DMS53 treated with DMSO at 0.1 percent for 48 hours (cell line): ENCODE data around the gene TTI1.

Source experiments
- DNase-seq: peaks from one replicate; lab custom pipeline; 2025; ENCODE audit not compliant: unreplicated experiment; lab: John Stamatoyannopoulos, UW

The TTI1 gene

DNA sequence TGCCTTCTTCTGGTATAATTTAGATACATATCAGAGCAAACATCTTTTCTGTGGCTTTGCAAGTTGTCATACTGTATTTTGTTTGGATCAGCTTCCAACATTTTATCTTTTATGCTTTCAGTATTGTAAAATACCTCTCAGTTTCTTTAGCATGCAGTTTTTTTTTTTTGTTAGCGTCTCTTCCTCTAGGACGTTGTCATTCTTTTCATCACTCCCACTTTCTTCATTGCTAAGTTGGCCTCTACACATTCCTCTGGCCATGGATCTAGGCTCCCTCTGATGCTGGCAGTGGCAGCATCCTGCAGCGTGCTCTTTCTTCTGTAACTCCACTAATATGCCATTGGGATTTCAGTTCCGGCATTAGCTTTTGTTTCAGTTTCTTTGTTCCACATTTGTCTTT, 22.0 kb upstream of the TTI1 start:
- no peak for DNase-seq

- DNase-seq, result no peak
Observed at GRCh38 chr20:38054647-38055046, 21.4 kb upstream of the TTI1 start.

- DNase-seq, result no peak
Observed at GRCh38 chr20:38052870-38053269, 19.6 kb upstream of the TTI1 start.

- DNase-seq, result no peak
Observed at GRCh38 chr20:38050686-38051085, 17.4 kb upstream of the TTI1 start.

GRCh38 chr20:38049800-38050199, 16.5 kb upstream of the TTI1 start:
- DNase-seq, result peak; percentile 6

DNA sequence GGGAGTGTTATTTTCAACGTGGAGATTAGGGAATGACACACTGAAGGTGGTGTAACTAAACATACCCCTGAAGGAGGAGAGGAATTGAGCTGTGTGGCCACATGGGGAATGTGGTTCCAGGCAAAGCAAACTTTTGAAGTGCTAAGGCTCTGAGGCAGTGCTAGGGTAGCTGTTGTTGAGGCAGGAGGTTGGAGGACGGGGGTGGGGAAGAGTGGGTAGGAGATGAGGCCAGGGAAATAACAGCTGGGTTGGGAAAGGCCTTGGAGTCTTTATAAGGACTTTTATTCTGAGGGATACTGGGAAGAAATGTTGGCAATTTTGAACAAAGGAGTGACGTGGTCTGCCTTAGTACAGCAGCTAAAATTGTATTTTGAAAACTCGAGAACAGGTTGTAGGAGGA, 13.3 kb upstream of the TTI1 start:
- no peak for DNase-seq

DNA sequence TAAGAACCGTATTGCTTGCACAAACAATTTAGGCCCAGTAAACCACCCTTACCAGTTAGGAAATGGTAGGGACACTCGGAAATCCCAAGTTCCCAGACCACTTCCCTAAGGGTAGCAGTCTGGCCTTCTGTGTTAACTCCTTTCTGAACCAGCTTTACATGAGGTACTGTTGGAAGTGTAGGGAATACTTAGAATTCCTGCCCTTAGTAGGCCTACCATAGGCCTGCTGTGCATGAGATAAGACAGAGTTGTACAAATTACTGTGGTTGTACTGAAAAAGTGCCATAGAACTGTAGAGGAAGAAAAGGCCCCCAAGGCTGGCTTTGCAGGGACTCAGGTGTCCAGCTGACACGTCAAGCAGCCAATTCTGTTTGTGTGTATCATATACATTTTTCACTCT, 11.4 kb upstream of the TTI1 start:
- DNase-seq, result no peak

- no peak for DNase-seq
Observed at GRCh38 chr20:38043512-38044300, 10.4 kb upstream of the TTI1 start.

- no peak for DNase-seq
Observed at GRCh38 chr20:38040276-38040675, 7.0 kb upstream of the TTI1 start.

DNA sequence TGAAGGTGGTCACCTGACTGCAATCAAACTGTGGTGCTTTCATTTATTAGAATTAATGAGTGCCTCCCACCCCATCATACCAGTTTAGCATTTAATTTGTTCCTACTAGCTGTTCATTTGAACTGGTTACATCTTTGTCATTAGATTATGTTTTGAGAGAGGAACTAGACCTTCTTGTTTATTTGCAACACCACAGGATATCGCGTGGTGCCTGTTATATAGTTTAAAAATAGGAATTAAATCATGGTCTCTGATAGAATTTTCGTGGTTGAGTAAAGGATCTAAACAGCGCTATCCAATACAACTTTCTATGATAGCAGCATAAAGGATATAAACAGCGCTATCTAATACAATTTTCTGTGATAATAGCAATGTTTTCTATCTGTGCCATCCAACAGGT, 3.1 kb upstream of the TTI1 start:
- no peak for DNase-seq

- DNase-seq, result no peak
Observed at GRCh38 chr20:38034961-38035360, 1.7 kb upstream of the TTI1 start.

DNA sequence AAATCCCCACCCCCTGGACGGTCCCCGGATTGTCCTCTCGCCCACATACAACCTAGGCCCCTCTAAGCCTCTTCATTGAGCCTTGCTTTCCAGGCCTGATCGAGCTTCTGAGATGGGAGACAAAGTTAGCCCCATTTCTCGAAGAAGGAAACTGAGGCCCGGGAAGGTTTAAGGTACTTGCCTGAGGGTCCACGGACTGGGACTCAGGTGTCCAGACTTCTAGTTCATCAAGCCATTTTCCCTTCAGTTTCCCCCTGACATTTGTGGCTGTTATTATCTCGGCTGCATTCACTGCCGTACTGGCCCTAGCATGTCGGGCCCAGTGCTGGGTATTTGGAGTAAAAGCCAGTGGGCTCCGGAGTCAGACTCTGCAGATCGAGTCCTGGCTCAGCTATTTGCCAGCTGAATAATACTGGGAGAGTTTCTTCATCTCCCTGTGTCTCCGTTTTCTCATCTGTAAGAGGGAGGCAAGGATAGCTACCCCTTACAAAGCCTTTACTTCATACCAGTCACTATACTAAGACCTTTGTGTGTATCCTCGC, 923 bp upstream of the TTI1 start:
- DNase-seq, result no peak

DNA sequence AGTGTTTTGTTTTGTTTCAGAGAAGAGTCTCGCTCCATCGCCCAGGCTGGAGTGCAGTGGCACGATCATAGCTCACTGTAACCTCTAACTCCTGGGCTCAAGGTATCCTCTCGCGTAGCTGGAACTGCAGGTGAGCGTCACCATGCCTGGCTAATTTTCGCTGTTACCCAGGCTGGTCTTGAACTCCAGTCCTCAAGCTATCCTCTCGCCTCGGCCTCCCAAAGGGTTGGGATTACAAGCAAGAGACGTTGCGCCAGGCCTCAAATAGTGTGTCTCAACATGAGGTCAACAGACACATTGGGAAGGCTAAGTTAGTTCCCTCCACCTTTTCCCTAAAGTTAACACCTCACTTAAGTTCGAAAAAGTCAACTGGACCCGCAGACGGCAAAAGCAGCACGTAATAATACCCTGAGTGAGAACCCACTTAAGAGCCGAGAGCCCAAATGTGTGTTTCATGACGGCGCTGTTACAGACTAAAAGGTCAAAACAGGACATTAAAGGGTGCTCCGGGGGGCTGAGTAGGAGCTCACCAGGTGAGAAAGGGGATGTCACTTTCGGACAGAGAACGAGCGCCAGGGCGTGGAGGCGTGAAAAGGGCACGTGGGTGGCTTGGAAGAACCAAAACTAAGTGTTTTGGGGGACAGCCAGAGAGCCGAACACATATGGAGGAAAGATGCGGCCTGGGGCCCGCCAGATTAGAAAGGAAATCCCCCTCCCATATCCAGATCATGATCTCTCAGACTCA, 499 bp downstream of the TTI1 start:
- DNase-seq, result no peak

GRCh38 chr20:38031957-38032356, 1.3 kb downstream of the TTI1 start:
- DNase-seq, result no peak

- no peak for DNase-seq
Observed at GRCh38 chr20:38029453-38029852, 3.8 kb downstream of the TTI1 start.

- DNase-seq, result no peak
Observed at GRCh38 chr20:38024496-38024895, 8.8 kb downstream of the TTI1 start.

GRCh38 chr20:38023181-38024001, 9.9 kb downstream of the TTI1 start:
- DNase-seq, result peak; percentile 67

DNA sequence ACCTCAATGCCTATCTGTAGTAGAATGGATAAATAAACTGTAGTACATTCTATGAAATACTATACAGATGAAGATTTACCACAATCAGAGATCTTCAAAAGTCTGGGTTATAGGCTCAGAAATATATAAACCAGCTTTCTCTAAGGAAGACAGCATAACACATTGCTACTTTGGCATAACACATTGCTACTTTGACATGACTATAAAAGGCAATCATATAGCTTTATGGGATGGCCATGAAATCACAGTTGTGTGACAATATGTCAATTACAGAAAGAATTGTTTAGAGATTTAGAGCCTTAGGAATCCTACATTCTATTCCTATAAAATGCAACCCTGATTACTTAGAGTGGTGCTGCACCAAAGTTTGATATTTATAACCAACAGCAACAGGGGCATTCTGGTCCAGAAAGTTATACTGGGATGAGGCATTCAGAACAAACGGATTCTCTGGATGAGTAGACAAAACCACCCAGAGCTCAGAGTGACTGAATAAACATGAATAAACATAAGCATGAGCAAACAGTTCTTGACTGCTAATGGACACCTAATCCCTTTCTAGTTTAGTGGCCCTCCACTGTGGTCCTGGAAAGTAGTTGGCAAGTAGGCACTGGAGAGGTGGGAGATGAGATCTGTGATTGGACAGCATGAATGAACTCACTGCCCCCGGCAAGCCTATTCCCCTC, 12.0 kb downstream of the TTI1 start:
- DNase-seq, result no peak

DNA sequence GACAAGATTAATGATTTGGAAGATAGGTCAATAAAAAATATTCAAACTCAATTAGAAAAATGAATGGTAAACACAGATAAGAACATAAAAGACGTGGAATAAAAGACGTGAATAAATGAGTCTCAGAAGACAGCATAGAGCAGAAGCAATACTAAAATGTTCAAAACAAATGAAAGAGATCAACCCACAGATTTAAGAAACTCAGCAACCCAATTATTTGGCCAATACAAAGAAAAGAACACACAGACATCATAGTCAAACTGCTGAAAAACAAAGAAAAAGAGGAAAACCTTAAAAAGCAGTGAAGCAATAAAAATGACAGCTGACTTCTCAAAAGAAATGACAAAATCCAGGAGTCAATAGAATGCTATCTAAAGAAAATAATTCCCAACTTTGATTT, 14.9 kb downstream of the TTI1 start:
- no peak for DNase-seq

DNA sequence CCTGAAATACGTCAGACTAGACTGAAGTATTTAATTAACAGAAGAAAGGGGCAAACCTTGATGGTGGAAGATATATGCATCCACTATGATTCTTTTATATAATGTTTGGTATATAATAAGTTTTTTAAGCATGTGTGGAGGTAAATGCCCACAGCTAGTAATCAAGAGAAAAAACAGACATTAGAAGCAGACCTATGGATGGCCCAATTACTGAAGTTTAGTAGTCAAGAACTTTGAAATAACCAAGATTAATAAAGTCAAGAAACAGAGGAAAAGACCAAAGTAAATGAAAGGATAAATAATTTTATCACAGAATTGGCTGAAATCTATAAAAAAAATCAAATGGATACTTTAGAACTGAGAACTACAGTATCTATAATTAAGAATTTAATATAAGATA, 15.3 kb downstream of the TTI1 start:
- no peak for DNase-seq

GRCh38 chr20:38013887-38014286, 19.4 kb downstream of the TTI1 start:
- no peak for DNase-seq
